HG03432 (cell line): Measurements from ENCODE around the gene AKR1C2.
"Not testable (repeated sequence)": the region's sequence is repeated elsewhere in the genome, so short reads cannot be mapped to it uniquely, and the experiment has no call there.

Experiments used
- ATAC-seq: cut with Tn5 transposase; IDR thresholded peaks from one replicate; pipeline ENCODE4 v1.9.1; 2021; ENCODE audit warnings: mild to moderate bottlenecking, moderate library complexity; ENCODE audit not compliant: unreplicated experiment

The AKR1C2 gene

DNA sequence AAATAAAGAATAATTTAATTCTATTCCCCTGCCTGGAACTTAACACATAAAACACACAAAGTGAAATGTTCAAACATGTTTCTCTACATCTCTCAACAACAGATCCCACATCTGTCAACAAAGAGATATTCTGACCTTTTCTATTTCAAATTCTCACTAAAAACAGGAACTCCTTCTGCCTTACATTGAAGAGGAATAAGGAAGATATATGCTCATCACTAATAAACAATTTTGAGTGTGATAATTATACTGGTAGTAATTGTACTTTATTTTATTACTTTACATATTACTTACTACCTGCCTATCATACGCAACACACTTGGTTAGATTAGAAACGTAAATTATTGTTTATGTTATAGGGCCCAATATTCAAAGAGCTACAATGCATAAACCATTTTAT is 13.4 kb downstream of the AKR1C2 start:
- ATAC-seq, result no peak

DNA sequence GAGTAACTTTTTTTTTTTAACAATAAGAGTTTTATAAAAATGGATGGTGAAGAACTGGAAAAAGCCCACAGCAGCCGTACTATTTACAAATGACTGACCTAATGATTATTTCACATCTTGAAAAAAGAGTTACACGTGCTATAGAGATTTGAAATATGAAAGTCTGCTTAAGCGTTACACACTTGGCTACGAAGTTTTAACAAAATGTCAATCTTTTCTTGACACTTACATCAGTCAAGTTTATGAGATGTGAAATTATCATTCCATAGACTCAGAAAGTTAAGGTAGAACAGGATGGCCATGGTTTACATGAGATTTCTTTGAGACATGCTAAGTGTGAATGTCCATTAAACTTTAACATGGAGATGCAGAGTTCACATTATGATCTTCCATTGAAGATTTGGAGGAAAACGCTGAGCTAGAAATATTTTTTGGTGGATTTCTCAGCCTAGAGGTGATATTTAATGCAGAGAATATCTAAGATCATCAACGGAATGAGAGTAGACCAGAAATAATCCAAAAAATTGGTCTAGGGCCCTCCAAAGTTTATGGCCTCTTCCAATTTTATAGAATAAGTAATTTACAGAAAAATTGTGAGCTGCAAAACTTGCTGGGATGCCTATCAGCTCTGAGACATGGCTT is 15.5 kb downstream of the AKR1C2 start:
- ATAC-seq, result not testable (repeated sequence)

DNA sequence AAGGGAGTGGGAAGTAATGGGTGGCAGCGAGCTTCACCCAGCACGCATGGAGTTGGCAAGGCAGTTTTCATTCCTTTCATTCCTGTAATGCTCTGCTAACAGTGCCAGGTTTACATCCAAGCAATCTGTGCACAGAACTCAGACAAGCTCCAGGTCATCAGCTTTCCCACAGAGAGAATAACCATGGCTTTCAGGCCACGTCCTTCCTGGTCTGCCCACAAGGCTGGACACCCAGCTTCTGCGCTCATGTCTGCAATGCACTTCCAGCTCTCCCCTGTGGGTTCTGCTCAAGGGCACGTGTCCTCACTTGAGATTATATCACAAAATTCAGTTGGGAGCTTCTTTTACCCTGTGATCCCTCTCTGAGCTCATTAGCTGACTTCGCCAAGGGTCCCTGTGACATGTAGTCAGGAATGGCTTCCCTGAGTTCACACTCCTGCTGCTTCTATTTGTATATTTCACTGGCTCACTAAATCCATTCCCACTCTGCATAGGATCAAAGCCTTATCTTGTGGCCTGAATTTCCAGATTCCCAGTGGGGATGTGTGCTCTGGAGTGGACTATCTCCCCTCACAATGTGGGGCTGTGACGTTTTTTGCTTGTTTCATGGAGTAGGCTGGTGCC is 18.6 kb downstream of the AKR1C2 start:
- ATAC-seq, result no peak

DNA sequence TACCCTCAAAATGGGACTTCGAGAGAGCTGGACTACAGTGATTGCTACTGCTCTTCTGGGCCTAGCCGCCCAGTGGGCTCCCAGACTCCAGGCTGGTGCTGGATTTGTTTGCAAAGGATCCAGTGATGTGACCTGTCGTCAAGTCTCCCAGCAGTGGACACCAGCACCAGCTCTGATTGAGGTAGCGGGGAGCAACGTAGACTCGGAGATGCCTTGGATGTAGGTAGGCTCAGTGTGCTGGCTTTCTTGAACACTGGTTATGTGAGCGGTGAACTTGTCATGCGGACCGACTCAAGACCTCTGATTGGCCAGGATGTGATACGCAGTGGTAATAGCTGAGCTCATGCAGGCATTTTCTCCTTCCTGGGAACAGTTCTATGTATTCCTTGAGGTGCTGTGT is 19.4 kb downstream of the AKR1C2 start:
- ATAC-seq, result no peak

DNA sequence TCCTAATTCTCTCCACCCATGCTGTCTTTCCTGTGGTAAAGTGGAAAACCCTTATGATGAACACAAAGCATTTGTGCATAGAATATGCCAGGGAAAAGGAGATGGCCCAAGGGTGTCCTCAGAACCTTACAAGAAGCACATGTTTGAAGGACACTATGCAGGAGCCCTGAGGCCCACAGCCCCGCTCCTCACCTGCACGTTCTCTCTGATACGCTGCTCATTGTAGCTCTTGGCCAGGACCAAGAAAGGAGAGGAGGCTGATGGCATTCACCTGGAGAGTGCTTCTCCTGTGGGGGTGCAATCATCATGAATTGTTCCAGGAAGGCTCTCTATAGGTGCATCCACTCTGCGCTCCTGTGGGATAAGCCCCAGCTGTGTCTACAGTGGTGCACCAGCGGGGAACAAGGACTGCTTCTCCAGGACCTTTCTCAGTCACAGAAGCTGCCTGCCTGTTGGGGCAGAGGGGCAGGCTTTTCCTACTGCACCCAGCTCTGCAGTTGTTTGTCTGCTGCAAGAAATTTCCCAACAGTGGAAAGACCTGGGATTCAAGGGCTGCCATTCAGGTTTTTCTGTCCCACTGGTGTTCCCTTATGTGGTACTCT is 19.9 kb downstream of the AKR1C2 start:
- no peak for ATAC-seq

DNA sequence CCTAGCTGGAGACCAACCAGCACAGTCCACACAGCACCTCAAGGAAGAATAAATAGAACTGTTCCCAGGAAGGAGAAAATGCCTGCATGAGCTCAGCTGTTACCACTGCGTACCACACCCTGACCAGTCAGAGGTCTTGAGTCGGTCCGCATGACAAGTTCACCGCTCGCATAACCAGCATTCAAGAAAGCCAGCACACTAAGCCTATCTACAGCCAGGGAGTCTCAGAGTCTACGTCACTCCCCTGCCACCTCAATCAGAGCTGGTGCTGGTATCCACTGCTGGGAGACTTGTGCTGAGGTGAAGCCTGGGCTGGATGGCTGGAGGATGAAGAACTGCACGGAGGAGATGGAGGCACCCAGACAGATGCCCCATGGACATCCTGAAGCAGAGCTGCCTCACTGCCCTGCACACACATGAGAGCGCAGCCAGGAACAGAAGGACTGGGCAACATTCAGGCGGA is 20.9 kb downstream of the AKR1C2 start:
- ATAC-seq, result no peak

DNA sequence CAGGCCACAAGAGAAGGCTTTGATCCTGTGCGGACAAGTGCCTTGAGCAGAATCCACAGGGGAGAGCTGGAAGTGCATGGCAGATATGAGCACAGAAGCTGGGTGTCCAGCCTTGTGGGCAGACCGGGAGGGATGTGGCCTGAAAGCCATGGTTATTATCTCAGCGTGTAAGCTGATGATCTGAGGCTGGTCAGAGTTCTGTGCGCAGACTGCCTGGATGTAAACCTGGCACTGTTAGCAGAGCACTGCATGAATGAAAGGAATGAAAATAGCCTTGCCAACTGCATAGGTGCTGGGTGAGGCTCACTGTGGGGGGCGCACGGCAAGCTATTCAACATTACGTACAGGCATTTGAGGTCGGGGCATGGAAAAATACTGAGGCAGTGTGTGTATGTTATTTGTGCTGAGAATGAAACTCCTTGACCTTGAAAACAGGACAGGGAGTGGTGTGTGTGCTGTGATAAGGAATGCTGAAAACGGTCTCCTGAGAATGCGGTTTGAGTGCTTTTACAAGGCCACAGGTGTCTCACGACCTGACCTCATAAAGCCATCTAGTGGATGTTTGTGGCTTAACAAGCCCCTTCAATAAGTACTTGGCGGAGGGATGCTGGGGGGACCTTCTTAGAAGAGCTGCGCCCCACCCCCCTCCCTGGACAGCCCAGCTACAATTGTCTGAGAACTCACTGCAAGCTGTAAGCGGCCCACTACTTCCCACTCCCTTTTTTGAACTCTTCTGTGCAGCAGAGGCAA is 21.8 kb downstream of the AKR1C2 start:
- no peak for ATAC-seq

DNA sequence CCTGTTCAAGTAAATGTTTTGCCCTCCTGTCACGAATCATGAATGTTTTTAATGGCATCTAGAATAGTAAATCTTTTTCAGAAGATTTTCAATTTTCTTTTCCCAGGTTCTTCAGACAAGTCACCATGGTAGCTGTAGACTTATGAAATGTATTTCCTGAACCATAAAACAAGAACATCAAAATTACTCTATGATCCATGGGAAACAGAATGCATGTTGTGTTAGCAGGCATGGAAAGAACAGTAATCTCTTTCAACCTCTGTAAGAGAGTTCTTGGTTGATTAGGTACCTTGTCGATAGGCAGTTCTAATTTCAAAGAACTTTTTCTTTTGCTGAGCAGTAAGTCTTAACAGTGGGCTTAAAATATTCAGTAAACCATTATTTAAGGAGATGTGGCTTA is 22.9 kb downstream of the AKR1C2 start:
- no peak for ATAC-seq

DNA sequence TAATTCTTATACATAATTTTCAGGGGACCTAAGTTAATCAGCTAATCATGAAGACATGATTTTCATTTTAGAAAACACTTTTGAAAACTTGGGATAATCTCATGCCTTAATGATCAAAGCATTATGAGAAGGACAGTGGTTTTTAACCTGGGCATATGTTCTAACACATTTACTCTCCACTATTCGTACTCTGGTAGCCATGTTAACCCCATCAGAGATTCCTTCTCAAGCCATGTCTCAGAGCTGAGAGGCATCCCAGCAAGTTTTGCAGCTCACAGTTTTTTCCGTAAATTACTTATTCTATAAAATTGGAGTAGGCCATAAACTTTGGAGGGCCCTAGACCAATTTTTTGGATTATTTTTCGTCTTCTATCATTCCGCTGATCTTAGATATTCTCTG is 24.8 kb downstream of the AKR1C2 start:
- no peak for ATAC-seq

DNA sequence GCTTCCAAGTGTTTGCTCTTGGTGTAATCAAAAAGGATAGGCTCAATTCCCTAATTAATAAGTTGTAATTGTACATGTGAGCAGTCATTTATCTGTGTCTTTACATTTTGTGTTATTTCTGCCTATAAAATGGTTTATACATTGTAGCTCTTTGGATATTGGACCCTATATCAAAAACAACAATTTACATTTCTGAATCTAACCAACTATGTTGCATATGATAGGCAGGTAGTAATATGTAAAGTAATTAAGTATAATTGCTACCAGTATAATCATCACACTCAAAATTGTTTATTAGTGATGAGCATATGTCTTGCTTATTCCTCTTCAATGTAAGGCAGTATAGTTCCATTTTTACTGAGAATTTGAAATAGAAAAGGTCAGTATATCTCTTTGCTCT is 26.6 kb downstream of the AKR1C2 start:
- no peak for ATAC-seq

DNA sequence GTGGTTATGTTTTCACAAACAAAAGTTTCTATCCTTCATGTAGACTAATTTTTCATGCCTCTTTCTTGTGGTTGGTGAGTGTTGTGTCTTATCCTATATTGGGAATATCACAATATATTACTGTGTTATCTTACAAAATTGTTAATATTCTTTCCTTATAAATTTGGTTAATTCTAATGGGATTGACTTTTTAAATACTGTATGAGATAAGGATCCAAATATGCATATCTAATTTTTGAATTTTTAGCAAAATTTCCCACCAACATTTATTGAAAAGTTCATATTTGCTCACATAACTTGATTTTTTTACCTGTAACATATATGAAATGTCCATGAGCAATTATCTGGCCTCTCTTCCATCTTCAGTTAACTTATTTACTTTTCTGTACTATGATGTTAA is 29.3 kb downstream of the AKR1C2 start:
- not testable (repeated sequence) for ATAC-seq

DNA sequence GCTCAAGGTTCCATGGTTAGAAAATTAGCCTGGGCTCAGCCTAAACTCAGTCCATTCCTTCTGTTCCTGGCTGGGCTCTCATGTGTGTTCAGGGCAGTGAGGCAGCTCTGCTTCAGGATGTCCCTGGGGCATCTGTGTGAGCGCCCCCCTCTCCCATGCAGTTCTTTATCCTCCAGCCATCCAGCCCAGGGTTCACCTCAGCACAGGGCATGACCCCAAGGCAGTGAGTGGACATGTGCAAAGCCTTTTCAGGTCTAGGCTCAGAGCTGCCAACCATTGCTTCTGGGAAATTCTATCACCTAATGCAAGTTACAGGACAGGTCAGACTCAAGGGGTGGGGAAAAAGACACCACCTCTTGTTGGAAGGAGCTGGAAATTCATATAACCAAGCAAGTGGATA is 30.4 kb downstream of the AKR1C2 start:
- ATAC-seq, result not testable (repeated sequence)

DNA sequence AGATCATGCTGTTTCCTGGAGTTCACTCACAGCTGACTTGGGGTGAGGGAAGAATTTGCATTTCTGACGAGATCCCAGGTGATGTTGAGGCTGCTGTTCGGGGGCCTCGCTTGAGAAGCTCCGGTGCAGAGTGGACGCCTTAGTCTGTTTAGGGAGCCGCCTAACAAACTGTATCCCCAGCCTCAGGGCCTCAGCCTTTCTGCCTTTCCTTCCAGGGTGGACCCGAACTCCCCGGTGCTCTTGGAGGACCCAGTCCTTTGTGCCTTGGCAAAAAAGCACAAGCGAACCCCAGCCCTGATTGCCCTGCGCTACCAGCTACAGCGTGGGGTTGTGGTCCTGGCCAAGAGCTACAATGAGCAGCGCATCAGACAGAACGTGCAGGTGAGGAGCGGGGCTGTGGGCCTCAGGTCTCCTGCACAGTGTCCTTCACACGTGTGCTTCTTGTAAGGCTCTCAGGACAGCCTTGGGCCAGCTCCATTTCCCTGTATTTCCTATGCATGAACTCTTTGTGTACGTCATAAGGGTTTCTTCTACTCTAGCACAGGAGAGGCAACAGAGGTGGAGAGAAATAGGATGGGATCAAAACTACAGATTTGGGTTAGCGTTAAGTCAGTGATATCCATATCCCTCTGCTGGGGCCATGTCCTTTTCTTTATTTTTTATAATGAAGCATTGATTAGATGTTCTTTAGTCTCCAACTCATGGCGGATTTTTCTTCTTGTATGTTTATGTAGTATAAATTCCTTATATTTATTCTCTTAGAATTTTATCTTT is 31.1 kb downstream of the AKR1C2 start:
- ATAC-seq, result not testable (repeated sequence)

DNA sequence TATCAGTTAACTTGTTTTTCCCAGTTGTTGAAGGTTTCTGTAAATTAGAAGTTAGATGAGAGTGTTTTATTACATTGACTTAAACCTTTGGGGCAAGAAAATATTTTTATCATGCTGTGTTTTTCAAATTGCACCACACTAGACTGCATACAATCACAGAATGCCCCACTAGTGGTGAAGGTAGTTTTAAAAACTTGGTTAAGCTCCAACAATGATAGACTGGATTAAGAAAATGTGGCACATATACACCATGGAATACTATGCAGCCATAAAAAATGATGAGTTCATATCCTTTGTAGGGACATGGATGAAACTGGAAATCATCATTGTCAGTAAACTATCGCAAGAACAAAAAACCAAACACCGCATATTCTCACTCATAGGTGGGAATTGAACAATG is 33.3 kb downstream of the AKR1C2 start:
- ATAC-seq, result not testable (repeated sequence)

DNA sequence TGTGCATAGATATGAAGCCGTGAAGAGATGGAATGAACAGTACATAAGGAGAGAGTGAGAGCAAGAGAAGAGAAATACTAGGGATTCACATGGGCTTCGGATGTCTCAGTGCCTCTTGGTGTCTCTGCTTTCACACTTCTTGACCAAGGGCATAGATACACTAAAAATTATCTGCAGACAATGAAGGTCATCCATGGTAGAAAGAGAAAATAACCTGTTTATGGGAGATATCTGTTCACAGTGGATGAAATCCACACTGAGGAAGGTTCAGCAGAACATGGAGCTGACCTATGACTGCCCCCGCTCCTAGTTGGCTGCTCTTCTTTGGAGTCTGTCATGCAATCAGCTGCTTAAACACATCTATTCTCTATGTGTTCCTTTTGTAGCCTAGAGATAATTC is 34.4 kb downstream of the AKR1C2 start:
- ATAC-seq, result not testable (repeated sequence)

DNA sequence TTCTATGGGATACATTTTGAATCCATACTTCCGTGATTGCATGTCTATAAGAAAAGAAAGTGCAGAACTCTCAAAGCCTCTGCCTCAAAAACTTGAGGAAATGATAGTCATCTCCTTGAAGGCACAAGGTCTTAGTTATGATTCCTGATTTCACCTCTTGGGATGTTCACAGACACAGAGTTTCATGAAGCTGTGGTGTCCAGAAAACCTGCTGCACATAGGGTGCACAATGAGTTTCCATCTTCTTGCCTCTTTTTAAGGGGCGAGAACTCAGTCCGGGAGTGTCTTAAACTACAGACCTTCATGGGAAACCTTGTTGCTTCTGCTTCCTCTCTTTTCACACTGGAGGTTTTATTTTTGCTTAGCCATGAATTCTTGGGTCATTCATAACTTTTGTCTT is 36.5 kb downstream of the AKR1C2 start:
- ATAC-seq, result not testable (repeated sequence)

DNA sequence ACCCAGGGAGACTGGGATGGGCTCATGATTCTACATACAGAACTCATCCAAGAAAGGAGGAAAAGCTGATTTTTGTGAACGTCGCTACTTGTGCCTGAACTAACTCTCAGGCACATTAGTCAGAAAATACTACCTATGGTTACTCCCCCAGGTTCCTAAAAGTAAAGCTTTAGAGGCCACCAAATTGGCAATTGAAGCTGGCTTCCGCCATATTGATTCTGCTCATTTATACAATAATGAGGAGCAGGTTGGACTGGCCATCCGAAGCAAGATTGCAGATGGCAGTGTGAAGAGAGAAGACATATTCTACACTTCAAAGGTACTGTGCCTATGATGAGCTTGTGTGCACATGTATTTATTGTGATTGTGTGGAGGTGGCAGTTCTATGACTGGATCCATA is 37.9 kb downstream of the AKR1C2 start:
- not testable (repeated sequence) for ATAC-seq

DNA sequence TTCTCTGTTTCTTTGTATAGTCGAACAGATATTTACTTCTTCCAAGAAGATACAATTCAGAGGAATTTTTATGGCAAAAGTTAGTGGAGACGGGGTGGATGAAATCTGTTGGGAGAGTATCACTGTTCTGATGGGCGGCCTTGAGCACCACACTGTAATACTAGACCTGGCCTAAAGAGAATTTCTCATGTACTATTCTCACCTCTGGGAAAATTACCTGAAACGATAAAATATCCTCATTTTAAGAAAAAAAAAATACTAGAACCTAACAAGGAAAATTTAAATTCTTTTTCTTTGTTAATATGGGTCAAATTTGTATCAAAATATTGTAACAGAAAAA is 39.9 kb downstream of the AKR1C2 start:
- not testable (repeated sequence) for ATAC-seq

DNA sequence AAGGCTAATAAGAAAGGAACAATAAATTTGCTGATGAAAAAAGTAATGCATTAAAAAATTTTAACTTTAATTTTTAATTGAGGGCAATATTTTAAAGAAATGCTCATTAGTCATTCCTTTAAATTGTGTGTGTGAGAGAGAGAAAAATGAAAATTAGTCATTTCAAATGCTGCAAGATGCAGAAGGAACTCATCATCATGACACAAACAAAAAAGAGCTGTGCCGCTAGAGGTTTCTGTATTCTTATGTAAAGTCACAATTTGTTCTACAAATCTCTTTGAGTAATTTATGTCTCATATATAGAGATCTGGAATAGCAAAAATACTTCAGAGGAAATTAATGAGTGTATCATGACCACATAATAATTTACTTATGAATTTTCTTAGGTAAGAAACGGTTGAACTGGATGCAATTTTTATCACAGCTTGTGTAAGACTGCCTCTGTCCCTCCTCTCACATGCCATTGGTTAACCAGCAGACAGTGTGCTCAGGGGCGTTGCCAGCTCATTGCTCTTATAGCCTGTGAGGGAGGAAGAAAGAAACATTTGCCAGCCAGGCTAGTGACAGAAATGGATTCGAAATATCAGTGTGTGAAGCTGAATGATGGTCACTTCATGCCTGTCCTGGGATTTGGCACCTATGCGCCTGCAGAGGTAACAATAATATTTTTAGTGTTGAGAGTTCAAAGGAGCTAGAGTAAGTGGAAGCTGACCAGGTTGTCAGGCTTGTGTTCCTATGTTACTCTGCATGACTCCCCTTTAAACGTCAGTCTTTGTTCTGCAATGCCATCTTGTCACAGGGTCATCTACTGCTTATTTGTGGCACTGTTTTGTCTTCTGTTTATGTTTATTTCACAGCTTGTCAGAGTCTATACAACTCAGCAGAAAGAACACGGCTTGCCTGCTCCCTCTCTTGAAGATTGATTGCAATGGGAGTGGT is 40.5 kb downstream of the AKR1C2 start, which contains the start of gene AKR1C1:
Gene AKR1C1, plus strand, starts transcription at position 540 of the 939 bp plus-strand sequence. Its CDS starts 30 bp downstream, at position 570.
- not testable (repeated sequence) for ATAC-seq

DNA sequence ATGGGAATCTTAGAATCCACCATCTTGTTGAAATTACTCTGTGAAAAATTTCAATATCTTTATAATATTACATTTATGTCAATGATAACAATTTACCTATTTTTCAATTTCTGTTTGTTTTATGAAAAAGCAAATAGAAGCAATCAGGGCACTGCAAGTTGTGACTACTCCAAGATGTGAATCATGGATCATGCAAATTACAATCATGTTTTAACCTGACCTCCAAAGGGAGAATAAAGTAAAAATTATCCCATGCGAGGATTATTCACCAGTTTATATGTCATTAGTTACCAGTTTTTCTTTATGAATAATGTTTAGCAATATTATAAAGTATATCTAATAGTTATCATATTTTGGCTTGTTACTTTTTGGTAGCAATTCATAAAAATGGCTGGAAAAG is 41.3 kb downstream of the AKR1C2 start:
- ATAC-seq, result not testable (repeated sequence)
